HEK293T (cell line): Measurements from ENCODE around the gene AP1G2.

Experiments used
- ARNT ChIP-seq: fragments of 450-650 bp; IDR thresholded peaks from 2 replicates; pipeline ENCODE4 v1.6.1; 2017; ENCODE audit warnings: mild to moderate bottlenecking
- BHLHE40 ChIP-seq: fragments of 450-650 bp; IDR thresholded peaks from 2 replicates; pipeline ENCODE4 v1.6.1; 2016; ENCODE audit warnings: mild to moderate bottlenecking, moderate library complexity, borderline replicate concordance
- ELF4 ChIP-seq: fragments of 450-650 bp; IDR thresholded peaks from 2 replicates; pipeline ENCODE4 v1.6.1; 2017; ENCODE audit warnings: antibody characterized with exemption
- FOXA1 ChIP-seq: fragments of 450-650 bp; IDR thresholded peaks from 2 replicates; pipeline ENCODE4 v1.6.1; 2016; ENCODE audit warnings: mild to moderate bottlenecking
- FOXM1 ChIP-seq: fragments of 450-650 bp; IDR thresholded peaks from 2 replicates; pipeline ENCODE4 v1.6.1; 2017; ENCODE audit warnings: mild to moderate bottlenecking, borderline replicate concordance
- HDGF ChIP-seq: fragments of 450-650 bp; IDR thresholded peaks from 2 replicates; pipeline ENCODE4 v1.6.1; 2017; ENCODE audit warnings: antibody characterized with exemption, borderline replicate concordance
- LEF1 ChIP-seq: fragments of 450-650 bp; IDR thresholded peaks from 2 replicates; pipeline ENCODE4 v1.6.1; 2017; ENCODE audit warnings: mild to moderate bottlenecking, borderline replicate concordance
- NFRKB ChIP-seq: fragments of 450-650 bp; IDR thresholded peaks from 2 replicates; pipeline ENCODE4 v1.6.1; 2016; ENCODE audit warnings: mild to moderate bottlenecking, moderate library complexity
- SP1 ChIP-seq: fragments of 450-650 bp; IDR thresholded peaks from 2 replicates; pipeline ENCODE4 v1.6.1; 2017
- SUZ12 ChIP-seq: fragments of 450-650 bp; IDR thresholded peaks from 2 replicates; pipeline ENCODE4 v1.6.1; 2016; ENCODE audit warnings: mild to moderate bottlenecking
- TARDBP ChIP-seq: fragments of 450-650 bp; IDR thresholded peaks from 2 replicates; pipeline ENCODE4 v1.6.1; 2016
- ZNF384 ChIP-seq: fragments of 450-650 bp; IDR thresholded peaks from 2 replicates; pipeline ENCODE4 v1.6.1; 2016
- TF ChIP-seq, protein P1 (sequence below): fragments of 450-650 bp; IDR thresholded peaks from 2 replicates; pipeline ENCODE4 v1.6.1; 2016

DNA sequence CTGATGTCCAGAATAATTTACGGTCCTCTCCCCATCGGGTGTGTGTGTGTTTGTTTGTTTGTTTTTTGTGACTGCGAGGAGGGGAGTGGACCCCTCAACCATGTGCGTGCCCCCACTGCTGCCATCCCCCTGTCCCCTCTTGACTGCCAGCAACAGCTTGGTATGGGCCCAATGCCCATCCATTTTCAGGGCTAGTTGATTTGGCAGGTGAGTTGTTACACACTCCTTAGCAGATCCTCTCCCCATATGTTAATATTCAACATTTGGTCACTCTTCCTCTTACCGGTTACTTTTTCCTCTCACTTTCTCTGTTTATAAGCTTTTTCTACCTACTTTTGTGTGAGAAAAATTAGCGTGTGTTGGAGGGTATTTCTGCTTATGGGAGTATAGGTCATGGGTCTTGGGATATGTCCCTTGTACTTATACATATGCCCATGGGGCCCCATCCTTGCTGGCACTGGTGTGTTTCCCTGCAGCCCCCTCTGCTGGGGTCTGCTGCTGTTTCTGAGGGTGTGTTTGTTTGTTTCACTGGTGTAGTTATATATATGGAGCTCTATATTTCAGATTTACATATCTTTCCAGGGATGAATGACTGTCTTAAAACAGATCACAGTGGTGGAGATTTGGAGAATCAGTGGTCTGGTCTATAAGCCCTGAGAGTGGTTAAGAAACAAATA lies 49.8 kb downstream of the AP1G2 start:
- TF ChIP-seq, protein P1, sequence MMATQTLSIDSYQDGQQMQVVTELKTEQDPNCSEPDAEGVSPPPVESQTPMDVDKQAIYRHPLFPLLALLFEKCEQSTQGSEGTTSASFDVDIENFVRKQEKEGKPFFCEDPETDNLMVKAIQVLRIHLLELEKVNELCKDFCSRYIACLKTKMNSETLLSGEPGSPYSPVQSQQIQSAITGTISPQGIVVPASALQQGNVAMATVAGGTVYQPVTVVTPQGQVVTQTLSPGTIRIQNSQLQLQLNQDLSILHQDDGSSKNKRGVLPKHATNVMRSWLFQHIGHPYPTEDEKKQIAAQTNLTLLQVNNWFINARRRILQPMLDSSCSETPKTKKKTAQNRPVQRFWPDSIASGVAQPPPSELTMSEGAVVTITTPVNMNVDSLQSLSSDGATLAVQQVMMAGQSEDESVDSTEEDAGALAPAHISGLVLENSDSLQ: no peak
- TF ChIP-seq HDGF (no peak), NFRKB (no peak), SUZ12 (no peak), SP1 (no peak), ELF4 (no peak), ZNF384 (no peak), FOXA1 (no peak), BHLHE40 (no peak), FOXM1 (no peak), ARNT (no peak), TARDBP (no peak), LEF1 (no peak)
